CD4-positive, alpha-beta T cell treated with Interleukin-6 at 100 ng/mL for 8 hours (primary cell): ENCODE data around the gene UROC1.
"Not testable (repeated sequence)": the region's sequence is repeated elsewhere in the genome, so short reads cannot be mapped to it uniquely, and the experiment has no call there.

Experiments
- DNase-seq: peaks from one replicate; pipeline ENCODE4 v3.0.0-alpha.2; 2020; ENCODE audit warnings: mixed read lengths, low spot score

UROC1 gene

DNA sequence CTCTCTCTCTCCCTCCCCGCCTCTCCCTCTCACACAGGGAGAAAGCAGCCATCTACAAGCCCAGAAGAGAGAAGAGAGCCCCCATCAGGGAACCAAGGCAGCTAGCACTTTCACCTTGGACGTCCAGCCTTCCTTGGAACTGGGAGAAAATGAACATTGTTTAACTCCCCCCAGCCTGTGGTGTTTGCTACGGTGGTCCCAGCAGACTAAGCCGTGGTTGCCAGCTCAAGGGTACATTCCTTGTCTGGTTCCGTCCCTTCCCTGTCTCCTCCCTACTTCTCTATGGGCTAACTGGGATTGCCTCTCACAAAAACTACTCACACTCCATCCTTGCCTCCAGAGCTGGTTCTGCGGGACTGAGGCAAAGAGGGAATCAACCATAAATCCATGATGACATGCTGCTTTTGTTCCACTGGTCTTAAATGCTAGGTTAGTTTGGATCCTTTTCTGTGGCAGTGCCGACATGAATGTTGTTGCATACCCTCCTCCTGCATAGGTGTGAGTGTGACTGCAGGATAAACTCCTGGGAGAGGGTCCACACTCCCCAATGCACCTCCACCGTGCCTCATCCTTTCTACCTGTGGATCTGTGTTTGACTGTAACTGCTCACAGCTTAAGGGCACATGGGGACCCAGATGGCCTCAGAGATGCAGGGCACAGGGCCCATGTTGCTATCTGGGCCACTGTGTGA, 29.1 kb upstream of the UROC1 start:
- no peak for DNase-seq

DNA sequence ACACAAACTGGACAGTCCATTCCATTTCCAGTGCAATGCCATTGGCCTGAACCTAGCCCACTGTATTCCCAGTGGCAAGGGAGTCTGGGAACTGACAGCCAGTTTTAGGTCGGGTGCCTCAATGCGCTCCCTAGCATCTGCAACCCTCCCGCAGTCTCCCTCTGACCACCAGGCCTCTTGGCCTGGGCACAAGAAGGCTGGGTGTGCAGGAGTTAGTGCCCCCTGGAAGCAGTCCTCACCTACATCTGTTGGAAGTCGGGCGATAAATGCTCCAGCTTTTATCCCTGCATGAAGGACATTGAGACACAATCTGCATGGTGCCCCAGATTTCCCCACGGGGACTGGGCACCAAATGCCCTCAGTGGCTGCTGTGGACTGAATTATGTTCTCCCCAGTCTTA, 28.4 kb upstream of the UROC1 start:
- DNase-seq = no peak

DNA sequence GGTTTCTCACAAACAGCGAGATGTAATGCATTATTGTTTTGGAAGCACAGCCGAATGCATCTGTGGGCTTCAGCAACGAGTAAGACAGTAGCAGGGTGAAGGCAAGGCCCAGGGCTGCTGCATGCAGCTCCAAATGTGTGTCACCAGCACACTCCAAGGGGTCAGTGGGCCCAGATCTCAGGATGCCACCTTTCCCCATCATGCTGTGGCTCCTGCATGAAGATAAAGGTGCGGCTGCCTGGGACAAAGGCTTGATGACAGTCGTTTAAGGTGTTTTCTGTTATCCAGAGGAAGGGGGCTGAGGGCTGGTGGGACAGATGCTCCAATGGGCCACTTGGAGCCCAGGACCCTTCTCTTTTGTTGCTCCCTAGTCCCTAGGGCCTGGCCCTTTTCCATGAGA, 28.0 kb upstream of the UROC1 start:
- DNase-seq = no peak

DNA sequence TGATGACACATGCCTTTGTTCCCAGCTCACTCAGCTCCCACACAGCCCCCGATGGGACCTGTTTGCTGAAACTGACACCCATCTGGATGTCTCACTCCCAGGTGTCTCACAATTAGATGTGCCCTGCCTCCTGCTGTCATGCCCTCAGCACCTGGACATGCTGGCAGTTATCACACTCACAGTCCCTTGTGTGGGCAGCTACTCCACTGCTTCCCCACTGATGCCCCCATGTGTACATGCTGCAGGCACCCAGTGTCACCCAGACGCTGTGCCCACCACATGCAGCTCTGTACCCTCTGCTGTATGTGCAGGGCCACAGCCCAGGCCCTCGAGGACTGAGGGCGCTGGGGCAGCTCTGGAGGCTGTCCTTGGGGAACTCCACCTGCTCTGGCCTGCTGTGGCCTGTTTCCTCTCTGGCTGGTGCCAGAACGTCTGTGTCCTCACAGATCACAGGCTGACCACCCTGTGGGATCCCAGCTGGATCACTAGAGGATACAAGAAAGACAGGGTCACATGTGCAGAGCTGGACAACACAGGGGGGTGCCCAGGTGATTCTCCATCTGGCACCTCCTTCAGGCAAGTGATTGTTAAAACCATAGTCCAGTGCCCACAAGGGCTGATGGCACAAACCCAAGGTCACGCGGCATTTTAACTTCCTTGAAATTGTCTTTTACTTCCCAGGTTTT, 27.2 kb upstream of the UROC1 start:
- DNase-seq = no peak

DNA sequence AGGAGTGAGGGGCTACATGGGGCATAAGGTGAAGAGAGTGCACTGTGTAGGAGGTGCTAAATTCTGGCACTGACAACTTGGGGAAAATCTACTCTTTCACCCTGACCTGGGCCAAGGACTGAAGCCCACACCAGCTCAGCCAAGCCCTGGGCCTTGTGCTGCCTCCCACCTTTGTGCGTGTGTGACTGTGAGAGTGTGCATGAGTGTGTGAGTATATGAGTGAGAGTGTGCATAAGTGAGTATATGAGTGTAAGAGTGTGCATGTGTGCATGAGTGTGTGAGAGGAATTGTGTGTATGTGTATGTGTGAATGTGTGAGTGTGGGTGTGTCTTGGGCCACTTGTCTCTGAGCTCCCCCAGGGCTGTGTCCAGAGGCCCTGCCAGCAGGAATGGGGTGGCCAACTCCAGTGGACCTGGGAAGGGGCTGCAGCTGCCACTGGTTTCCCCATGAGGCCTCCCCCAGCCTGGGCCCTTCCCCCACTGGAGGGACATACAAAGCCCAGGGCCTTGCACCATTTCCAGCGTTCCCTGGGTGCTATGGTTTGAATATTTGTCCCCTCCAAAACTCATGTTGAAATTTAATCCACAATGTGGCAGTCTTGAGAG, 26.0 kb upstream of the UROC1 start:
- no peak for DNase-seq

DNA sequence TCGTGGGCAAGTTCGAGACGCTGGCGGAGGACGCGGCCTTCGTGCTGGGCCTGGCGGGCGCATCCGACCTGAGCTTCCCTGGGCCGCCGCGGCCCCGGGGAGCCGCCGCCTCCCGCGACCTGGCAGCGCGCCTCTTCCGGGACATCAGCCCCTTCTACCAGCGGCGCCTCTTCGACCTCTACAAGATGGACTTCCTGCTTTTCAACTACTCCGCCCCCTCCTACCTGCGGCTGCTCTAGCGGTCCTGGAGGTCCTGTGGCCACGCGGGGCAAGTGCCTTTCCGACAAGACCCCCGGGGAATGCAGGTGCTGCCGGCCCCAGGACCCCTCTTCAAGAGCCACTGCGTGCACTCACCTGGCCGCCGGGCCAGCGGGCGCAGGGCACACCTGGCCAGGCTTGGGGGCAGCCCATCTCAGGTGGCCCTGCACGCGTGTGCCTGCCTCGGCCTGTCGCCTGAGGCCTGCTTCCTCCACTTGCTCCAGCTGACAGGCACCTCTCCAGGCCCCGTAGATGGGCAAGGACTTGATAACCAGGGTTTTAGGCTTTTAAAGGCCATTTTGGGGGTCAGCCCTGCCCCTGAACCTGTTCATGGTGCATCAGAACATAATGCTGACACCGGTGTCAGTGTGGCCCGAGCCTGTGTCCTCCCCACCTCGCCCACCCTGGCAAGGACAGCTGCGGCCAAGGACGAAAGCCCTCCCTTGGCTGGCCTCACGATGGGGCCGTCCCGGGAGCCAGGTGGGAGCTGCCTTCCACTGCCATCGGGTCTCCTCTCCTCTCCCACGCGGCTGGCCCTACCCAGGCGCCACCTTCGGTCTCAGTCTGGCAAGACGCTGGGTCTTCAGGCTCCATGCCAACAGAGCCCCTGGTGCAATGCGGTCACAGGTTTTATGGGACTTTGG, 25.0 kb upstream of the UROC1 start:
- DNase-seq = no peak

DNA sequence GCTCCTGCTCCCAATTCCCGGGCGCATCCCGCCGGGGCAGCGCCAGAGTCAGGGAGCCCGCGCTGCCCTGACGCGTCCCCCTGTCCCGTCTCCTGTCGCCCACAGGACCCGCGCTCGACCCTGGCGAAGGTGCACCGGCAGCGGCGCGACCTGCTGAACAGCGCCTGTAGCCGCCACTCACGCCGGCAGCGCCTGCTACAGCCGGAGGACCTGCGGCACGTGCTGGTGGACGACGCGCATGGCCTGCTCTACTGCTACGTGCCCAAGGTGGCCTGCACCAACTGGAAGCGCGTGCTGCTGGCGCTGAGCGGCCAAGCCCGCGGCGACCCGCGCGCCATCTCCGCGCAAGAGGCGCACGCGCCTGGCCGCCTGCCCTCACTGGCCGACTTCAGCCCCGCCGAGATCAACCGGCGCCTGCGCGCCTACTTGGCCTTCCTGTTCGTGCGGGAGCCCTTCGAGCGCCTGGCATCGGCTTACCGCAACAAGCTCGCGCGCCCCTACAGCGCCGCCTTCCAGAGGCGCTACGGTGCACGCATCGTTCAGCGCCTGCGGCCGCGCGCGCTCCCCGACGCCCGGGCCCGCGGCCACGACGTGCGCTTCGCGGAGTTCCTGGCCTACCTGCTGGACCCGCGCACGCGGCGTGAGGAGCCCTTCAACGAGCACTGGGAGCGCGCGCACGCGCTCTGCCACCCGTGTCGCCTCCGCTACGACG, 24.2 kb upstream of the UROC1 start:
- no peak for DNase-seq

DNA sequence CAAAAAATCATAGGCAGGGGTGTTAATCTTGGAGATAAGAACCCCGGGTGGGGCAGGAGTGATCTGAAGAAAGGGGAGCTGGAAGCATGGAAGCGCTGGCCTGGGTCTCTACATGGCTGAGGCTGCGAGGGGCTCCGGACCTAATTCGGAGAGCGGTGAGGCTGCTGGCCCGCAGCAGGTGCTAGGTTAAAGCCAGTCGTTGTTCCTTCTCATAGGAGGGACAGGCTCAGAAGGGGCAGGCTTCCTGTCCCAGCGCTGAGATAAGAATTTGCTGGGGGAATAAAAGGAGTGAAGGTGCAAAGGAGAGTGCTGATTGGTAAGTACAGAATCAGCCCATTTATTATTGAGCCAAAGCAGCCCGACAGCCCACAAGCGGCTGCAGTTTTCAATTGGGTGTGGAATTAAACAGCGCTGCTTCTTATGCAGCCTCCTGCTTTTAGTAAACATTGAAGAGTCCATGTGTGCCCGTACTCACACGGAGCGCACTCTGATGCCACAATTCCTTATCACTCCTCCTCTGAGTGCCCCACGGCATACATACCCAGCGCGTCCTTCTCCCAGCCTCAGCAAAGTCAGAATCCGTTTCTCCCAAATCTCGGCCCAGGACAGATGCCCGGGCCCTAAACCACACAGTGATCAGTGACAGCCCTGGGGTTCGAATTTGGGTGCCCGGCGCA, 23.5 kb upstream of the UROC1 start:
- no peak for DNase-seq

DNA sequence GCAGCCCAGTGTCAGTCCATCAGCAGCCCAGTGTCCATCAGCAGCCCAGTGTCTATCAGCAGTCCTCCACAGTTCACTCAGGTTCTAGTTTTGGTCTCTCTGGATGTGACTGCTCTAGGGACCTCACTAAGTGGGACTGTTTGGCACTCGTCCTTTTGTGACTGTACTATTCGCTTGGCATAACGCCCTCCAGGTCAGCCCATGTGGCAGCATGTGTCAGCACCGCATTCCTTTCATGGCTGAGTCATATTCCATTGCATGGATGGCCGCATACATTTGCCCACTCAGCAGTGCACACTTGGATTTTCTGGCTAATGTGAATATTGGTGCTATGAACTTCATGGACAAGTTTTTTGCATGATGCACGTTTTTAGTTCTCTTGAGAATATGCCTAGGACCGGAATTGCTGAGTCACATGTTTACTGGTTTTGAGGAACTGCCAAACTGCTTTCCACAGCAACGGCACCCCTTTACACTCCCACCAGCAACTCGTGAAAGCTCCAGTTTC, 22.8 kb upstream of the UROC1 start:
- no peak for DNase-seq

DNA sequence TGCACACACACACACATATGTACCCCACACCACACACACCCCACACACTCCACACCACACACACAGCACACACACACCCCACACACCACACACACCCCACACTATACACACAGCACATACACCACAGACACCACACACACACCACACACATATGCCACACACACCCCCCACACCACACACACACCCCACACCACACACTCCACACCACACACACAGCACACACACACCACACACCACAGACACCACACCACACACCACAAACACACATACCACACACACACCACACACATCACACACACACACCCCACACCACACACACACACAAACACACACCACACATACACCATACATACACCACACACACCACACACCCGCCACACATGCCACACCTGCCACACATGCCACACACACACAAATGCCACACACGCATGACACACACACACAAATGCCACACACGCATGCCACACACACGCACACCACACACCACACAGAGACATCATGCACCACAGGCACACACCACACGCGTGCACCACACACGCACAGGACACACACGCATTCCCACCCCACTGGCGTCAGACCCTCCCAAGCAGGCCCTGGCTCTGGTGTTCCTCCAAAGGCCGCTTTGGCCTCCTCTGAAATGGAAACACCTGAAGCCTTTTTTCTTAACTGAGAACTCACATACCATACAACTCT, 22.1 kb upstream of the UROC1 start:
- DNase-seq = no peak

DNA sequence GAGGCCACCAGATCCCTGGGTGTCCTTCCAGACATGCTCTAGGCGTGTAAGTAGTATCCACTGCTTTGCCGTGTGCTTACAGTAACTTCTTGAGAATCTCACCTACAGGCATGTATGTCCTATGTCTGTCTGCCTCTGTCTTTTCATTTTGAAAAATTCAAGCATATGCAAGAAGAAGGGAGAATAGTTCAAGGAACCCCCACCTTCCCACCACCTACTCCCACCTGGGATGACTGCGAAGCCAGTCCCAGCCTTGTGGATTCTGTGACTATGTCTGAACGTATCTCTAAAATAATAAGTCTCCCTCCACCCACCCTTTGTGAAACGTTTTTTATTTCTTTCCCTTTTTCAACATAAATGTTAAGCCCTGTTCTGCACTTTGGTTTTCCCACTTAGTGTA, 21.4 kb upstream of the UROC1 start:
- no peak for DNase-seq

DNA sequence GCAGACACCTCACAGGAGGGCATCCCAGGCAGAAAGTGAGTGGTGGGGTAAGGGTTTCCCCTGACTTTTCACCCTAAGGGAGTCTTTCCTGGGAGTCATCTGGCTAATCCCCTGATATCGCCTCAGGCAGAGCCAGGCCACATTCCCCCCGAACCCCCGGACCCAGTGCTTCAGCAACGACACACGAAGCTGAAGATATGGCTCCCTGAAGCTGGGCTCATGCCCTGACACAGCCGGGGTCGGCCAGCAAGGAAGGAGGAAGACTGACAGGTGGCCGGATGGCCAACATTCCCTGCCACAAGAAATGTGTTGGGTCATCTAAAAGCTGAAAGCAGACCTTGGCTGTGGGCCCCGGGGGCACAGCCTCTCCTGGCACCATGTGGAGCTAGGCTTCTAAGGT, 20.7 kb upstream of the UROC1 start:
- DNase-seq = no peak

DNA sequence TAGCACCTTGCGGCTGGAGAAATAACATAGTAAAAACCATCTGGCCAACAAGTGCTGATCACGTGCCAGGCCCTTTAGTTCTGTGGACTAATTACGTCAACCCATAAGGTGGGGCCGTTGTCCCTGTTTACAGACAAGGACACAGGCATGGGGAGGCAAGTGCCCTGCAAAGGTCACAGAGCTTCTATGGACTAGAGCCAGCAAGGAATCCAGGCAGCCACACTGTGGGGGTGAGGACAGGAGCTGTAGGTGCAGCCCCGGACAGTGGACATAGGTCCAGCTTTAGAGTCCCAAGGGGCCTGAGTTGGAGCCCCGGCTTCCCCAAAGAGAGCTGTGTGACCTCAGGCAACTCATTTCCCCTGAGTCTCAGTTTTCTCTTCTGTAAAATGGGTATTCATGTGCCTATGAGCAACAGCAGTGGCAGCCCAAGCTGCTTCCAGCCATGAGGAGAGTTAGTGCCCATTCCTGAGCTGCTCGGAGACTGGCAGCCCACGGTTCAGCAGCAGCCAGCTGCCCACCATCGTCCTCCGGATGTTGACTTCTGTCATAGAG, 20.2 kb upstream of the UROC1 start:
- no peak for DNase-seq

DNA sequence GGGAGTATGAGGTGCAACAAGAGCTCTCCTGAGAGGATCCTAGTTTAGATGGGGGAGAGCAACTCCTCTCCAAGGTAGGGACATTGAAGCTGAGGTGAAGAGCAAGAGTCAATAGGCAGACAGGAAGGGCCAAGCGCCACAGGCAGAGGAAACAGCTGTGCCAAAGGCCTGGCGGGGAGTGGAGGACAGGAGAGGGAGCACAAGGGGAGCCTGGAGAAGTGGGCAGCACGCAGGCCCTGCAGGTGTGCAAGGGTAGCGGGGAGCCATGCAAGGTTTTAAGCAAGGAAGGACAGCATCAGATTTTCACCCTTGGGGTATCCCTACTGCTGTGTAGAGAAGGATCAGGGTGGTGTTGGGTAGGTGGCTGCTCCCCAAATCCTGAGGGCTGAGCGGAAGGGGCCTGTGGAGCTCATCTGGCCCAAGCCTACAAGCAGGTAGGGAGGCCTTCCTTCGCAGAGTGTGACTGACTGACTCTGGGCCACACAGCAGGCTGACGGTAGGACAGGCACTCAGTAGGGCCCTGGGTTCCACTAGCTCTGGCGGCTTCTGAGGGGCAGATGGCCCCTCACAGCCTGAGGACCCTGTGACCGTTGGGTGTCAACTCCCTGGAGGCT, 19.6 kb upstream of the UROC1 start:
- DNase-seq = no peak

DNA sequence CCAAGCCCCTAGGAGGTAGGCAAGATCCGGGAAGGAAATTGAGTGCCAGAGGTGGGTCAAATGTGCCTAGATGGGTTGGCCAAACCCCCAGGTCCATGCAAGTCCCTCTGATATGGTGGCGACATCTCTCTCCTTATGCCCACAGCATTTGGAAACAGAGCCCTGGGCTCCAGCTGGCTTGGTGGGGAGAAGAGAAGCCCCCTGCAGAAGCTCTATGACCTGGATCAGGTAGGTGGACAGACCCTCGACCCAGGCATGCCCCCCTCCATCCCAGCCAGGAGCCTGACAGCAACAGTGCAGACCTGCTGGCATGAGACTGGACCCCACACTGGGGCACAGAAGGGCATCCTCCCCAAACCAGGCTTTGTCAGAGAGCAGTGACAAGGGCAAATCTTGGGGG, 18.6 kb upstream of the UROC1 start:
- no peak for DNase-seq

DNA sequence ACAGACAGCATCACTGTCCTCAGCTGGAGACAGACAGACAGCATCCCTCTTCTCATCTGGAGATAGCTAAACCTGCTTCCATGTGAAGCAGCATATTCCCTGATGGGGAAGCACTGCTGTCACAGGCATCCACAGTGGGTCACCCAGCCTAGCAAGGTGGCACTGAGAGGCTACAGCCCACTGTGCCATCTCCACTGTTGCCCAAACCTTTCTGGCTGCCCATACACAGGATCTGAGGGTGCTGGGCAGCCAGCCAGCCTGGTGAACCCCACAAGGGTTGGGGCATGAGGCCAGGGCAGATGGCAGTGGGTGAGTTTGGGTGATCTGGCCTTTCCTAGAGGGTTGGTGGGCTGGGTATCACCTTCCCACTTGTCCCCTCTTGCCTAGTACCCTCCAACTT, 18.1 kb upstream of the UROC1 start:
- DNase-seq = no peak

DNA sequence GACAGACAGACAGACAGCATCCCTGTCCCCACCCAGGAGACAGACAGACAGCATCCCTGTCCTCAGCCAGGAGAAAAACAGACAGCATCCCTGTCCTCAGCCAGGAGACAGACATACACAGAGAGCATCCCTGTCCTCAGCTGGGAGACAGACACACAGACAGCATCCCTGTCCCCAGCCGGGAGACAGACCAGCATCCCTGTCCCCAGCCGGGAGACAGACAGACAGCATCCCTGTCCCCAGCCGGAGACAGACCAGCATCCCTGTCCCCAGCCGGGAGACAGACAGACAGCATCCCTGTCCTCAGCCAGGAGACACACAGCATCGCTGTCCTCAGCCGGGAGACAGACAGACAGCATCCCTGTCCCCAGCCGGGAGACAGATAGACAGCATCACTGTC, 17.1 kb upstream of the UROC1 start:
- not testable (repeated sequence) for DNase-seq

DNA sequence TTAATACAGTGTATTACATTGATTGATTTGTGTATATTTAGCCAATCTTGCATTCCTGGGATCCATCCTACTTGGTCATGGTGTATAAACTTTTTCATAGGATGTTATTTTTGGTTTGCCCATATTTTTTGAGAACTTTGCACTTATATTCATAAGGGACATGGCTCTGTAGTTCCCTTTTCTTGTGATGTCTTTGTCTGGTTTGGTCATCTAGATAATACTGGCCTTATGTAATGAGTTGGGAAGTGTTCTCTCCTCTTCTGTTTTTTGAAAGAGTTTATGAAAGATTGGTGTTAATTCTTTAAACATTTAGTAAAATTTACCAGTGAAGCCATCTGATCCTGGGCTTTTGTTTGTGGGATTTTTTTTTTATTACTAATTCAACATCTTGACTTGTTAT, 15.9 kb upstream of the UROC1 start:
- DNase-seq = no peak

DNA sequence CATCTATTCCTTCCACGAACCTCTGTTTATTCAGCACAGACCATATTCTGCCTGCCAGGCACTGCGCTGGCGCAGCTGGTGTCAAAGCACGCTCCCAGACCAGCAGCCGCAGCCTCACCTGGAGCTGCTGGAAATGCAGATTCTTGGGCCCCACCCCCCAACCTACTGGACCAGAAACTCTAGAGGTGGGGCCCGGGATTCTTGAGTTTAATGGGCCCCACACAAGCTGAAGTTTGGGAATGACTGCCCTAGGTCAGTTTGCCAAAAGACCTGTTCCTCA, 13.4 kb upstream of the UROC1 start:
- DNase-seq = no peak
